ENCODE data around the gene GRIN2B. TPM values are rescaled to one million over a fixed set of nuclear protein-coding genes. Genes with fewer than 3 reads are reported as not detected.

The GRIN2B gene
- under 0.01 TPM for polyA plus RNA-seq (2013, experiment 1 of 2; ENCODE audit: insufficient read length)
- not detected for polyA plus RNA-seq (2013, experiment 2 of 2; ENCODE audit: insufficient read length)

- no peak for DNase-seq
Measured at GRCh38 chr12:13981296-13981962, at the start of gene GRIN2B. TSS of gene GRIN2B (minus strand) at chr12:13981602. CDS start at chr12:13866208, 115,394 bp downstream.

GRCh38 chr12:14026537-14026936 is 45.1 kb upstream of the GRIN2B start:
- no peak for DNase-seq

GRCh38 chr12:14024591-14024990 is 43.2 kb upstream of the GRIN2B start:
- no peak for DNase-seq

GRCh38 chr12:14018080-14018479 is 36.7 kb upstream of the GRIN2B start:
- no peak for DNase-seq

GRCh38 chr12:14010989-14011388 is 29.6 kb upstream of the GRIN2B start:
- DNase-seq = no peak

- DNase-seq = no peak
Measured at GRCh38 chr12:14007639-14008038, 26.2 kb upstream of the GRIN2B start.

GRCh38 chr12:13992585-13992984 is 11.2 kb upstream of the GRIN2B start:
- DNase-seq = no peak

- no peak for DNase-seq
Measured at GRCh38 chr12:13992106-13992505, 10.7 kb upstream of the GRIN2B start.

GRCh38 chr12:13986031-13986430 is 4.6 kb upstream of the GRIN2B start:
- DNase-seq = no peak

- no peak for DNase-seq
Measured at GRCh38 chr12:13981990-13982389, 588 bp upstream of the GRIN2B start.

- DNase-seq = no peak
Measured at GRCh38 chr12:13980538-13981295, 685 bp downstream of the GRIN2B start.

- no peak for DNase-seq
Measured at GRCh38 chr12:13979772-13980378, 1.5 kb downstream of the GRIN2B start.

- no peak for DNase-seq
Measured at GRCh38 chr12:13978876-13979275, 2.5 kb downstream of the GRIN2B start.

- no peak for DNase-seq
Measured at GRCh38 chr12:13976880-13977279, 4.5 kb downstream of the GRIN2B start.

- DNase-seq = no peak
Measured at GRCh38 chr12:13976028-13976584, 5.3 kb downstream of the GRIN2B start.

GRCh38 chr12:13973996-13974395 is 7.4 kb downstream of the GRIN2B start:
- DNase-seq = no peak

- no peak for DNase-seq
Measured at GRCh38 chr12:13970803-13971202, 10.6 kb downstream of the GRIN2B start.

- no peak for DNase-seq
Measured at GRCh38 chr12:13968281-13968680, 13.1 kb downstream of the GRIN2B start.

GRCh38 chr12:13964666-13965065 is 16.7 kb downstream of the GRIN2B start:
- no peak for DNase-seq

- no peak for DNase-seq
Measured at GRCh38 chr12:13962699-13963098, 18.7 kb downstream of the GRIN2B start.

- DNase-seq = no peak
Measured at GRCh38 chr12:13961971-13962370, 19.4 kb downstream of the GRIN2B start.

- no peak for DNase-seq
Measured at GRCh38 chr12:13959131-13959723, 22.2 kb downstream of the GRIN2B start.

- DNase-seq = no peak
Measured at GRCh38 chr12:13957576-13957975, 23.8 kb downstream of the GRIN2B start.

Data from fibroblast of skin of back (primary cell).